Activated gamma-delta T cell (primary cell): ENCODE data around the gene TPSB2.
"Not testable (repeated sequence)": the region's sequence is repeated elsewhere in the genome, so short reads cannot be mapped to it uniquely, and the experiment has no call there.

ENCODE experiments used
- DNase-seq: peaks from one replicate; lab custom pipeline; 2025; lab: John Stamatoyannopoulos, UW

Gene TPSB2

DNA sequence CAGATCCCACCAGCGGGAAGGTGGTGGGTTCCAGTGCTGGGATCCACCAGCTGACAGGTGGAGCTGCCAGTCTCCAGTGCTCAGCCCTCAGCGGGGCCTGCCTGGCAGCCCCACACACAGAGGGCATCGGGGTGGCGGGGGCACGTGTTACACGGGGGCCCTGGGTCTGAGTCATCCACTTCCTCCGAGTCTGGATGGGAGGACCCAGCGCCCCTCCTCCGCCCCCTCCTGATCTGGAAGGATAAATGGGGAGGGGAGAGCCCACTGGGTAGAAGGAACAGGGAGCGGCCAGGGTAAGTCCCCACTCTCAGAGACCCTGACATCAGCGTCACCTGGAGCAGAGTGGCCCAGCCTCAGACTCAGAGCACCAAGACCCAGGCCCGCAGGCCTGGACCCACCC is 10.5 kb upstream of the TPSB2 start, which contains the start of gene TPSAB1:
TPSAB1 (plus strand) TSS at position 270 of the 400 bp plus-strand sequence. CDS start 234 bp downstream, outside the sequence.
- DNase-seq, result not testable (repeated sequence)

DNA sequence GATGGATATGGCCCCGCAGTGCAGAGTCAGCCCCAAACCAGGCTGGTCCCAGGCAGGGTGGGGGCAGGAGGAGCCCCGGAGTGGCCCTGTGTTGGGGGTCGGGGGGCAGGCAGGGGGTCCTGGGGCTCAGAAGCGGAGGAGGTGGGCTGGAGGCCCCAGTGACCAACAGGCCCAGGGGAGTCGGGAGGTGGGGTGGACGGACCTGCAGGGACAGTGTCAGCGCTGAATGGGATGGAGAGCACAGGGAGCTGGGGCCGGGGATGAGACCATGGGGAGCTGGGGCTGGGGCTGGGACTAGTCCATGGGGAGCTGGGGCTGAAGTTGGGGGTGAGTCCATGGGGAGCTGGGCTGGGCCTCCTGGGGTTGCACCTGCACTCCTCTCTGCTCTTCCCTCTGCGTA is 9.6 kb upstream of the TPSB2 start:
- not testable (repeated sequence) for DNase-seq

DNA sequence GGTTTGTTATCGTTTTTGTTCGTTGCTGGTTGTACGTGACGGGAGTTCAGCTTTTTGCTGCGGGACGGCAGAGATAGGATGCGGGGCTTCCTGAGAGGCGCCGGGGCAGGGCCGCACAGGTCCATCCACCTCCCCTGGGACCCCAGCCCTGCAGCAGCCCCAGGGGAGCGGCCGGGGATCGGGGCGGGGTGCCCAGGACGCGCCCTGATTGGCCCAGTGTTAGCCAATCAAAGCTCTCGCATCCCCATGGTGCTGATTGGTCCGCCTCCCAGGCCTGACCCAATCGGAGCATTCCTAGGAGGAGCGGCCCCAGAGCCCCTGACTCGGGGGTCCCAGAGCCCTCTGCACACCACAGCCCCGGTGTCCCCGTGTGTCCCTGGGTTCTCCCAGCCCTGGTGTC is 8.9 kb upstream of the TPSB2 start:
- not testable (repeated sequence) for DNase-seq

DNA sequence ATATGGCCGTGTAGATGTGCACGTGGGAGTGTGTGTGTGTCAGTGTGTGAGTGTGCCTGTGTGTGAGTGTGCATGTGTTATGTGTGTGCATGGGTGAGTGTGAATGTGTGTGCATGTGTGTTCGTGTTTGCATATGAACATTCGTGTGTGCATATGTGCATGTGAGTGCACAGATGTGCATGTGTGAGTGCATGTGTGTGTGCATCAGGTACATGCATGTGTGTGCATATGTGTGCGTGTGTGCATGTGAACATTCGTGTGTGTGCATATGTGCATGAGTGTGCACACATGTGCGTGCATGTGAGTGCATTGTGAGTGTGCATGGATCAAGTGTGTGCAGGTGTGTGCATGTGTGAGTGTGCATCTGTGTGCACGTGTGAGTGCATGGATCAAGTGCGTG is 8.0 kb upstream of the TPSB2 start:
- no peak for DNase-seq

DNA sequence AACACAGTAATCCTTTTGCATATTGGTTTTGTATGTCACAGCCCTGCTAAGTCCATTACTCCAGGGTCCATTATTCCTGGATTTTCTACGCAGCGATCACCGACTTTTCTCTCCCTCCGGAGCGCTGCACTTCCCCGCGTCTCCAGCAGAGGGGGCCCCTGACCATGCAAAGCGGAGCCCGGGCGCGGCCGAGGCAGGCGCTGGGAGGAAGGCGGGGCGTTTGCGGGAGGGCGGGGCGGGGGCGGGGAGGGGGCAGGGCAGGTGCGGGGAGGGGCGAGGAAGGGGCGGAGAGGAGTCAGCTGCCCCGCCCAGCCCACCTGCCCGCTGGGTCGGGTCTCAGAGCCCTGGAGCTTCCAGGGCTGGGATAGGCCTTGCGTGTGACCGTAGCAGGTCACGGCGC is 6.7 kb upstream of the TPSB2 start:
- DNase-seq, result not testable (repeated sequence)

DNA sequence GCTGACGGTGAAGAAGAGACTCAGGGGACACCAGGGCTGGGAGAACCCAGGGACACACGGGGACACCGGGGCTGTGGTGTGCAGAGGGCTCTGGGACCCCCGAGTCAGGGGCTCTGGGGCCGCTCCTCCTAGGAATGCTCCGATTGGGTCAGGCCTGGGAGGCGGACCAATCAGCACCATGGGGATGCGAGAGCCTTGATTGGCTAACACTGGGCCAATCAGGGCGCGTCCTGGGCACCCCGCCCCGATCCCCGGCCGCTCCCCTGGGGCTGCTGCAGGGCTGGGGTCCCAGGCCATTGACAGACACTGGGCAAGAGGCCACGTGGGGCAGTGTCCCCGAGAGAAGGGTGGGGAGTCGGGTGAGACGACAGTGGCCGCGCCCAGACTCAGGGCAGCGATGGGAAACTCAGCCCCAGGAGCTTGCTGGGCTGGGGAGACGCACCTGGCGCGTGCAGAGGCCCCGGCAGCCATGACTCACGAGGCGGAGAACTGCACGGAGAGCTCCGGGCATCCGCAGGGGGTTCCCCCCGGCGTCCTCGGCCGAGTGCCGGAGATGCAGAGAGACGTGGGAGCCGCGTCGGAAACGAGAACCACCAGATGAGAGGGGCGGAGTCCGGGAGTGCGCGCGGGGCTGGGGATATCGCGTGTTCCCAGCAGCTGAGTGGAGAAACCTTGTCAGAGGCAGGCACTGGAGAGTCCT is 2.2 kb upstream of the TPSB2 start:
- not testable (repeated sequence) for DNase-seq

DNA sequence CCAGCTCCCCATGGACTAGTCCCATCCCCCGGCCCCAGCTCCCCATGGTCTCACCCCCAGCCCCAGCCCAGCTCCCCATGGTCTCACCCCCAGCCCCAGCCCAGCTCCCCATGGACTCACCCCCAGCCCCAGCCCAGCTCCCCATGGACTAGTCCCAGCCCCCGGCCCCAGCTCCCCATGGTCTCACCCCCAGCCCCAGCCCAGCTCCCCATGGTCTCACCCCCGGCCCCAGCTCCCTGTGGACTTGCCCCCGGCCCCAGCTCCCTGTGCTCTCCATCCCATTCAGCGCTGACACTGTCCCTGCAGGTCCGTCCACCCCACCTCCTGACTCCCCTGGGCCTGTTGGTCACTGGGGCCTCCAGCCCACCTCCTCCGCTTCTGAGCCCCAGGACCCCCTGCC is 1.3 kb upstream of the TPSB2 start:
- not testable (repeated sequence) for DNase-seq

DNA sequence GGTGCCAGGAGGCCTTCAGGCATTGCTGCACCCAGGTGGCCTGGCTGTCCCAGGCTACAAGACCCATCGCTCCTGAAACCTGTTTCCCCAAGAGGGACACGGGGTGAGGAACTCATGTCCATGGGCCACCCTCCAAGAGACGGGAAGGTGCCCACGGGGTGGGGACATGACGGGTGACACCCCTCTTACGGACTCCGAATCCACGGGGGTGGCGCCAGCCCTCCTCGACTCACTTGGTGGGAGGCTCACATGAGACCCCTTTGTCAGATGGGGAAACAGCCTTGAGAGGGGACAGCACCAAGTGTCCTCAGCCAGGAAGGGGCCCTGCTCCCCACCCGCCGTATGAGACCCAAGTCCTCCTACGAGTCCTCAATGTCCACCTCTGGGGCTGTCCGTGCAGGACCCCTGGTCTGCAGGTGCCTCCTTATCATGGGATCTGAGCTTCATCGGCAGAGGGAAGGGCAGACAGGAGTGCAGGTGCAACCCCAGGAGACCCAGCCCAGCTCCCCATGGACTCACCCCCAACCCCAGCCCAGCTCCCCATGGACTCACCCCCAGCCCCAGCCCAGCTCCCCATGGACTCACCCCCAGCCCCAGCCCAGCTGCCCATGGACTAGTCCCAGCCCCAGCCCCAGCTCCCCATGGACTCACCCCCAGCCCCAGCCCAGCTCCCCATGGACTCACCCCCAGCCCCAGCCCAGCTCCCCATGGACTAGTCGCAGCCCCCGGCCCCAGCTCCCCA is 658 bp upstream of the TPSB2 start:
- not testable (repeated sequence) for DNase-seq

DNA sequence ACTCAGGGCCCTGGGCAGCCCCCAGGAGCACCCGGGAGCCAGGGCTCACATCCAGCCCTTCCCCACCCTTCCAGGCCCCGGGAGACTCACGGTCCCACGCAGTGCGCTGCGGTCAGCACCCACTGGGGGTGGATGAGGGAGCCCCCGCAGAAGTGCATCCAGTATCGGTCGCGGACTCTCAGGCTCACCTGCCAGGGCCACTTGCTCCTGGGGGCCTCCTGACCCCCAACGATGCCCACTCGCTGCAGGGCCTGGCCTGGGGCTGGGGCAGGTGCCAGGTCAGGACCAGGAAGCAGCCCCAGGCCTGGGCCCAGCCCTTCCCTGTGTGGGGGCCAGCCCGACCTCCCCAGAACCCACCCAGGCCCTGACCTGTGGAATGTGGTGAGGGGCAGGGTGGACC is 508 bp downstream of the TPSB2 start:
- not testable (repeated sequence) for DNase-seq

DNA sequence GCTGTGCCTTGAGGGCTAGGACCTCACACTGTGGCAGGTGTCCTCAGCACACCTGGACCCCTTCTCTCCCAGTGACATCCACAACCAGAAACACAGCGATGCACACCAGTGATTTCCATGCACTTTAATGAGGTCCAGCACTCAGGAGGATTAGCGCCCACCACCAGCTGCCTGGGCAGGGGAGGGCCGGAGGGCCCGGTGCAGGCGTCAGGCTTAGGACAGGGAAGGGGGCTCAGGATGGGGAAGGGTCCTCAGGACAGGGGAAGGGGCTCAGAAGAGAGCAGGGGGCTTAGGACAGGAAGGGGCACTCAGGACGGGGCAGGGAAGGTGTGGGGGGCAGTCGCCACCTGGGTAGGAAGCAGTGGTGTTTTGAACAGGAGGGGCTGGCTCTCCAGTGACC is 1.8 kb downstream of the TPSB2 start:
- not testable (repeated sequence) for DNase-seq

DNA sequence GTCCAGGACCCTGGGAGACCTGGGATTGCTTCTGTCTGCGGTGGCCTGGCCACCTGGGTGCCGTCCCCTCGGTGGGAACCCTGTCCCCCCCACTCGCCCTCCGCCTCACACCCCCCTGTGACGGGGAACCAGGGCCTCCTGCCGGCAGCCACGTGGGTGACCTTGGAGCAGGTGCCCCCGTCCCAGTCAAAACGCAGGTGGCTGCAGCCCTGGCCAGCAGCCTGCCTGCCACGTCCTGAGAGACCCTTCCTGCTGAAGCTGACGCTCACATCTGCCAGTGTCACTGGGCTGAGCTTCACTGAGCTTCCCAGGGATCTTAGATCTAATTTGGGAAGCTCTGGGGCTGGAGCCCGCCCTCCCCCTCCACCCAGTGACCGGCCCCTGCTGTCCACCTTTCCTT is 3.3 kb downstream of the TPSB2 start:
- DNase-seq, result not testable (repeated sequence)

DNA sequence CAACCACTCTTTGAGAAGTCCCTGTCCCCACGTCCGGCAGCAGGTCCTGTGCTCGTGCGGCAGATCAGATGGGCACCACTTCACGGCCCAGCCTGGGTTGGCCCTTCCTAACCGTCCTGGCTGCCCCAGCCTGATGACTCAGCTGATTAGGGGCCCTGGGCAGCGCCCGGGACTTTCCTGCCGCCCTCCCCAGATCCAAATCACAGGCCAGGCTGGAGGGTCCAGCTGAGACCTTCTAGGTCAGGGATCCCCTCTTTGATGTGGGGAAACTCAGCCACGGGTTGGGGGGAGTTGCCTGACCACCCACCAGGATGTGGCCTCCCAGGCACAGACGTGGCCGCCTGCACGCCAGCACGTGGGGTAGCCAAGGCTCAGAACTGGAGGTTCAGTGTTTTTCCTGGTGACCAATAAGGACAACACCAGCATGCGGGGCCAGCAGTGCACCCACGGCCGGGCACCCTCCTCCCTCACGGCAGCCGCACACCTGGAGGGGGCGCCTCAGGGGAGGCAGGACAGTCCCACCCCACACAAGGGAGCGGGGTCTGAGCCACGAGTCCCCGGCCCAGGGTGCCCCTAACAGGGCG is 4.2 kb downstream of the TPSB2 start:
- not testable (repeated sequence) for DNase-seq

DNA sequence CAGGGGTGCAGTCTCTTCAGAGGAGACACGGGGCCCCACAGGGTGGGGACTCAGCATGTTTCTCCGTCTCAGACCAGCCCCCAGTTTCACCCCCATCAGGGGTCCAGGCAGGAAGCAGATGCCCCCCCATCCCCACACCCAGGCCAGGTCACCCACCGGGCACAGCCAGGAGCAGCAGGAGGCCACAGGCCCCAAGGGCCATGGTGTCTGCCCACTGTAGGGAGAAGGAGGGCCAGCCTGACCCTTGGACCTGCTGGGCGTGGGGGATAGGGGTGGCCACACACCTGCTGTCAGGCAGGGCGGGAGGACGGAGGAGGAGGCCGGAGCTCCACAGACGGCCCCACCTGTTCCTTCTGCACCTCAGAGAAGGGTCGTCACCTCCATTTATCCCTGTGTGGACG is 4.9 kb downstream of the TPSB2 start, which contains the start of gene TPSG1:
TPSG1 (minus strand) TSS at position 218 of the 401 bp plus-strand sequence; CDS start at position 202, 16 bp downstream.
- no peak for DNase-seq

DNA sequence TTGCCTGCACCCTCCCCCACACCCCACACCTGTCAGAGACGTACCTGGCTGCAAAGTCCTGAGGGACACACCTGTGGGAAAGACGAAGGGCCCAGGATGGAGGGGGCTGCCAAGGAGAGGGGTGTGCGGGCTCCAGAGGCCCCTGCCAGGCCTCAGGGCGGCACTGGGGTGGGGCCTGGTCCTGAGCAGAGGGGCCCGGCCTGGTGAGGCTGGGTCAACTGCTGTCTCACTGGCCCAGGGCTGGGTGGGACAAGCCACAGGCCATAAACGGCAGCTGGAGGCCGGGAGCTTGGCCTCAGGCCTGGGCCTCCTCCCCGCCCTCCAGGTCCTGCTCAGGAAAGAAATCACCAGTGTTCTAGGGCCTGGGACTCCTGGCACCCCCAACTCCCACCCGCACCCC is 5.4 kb downstream of the TPSB2 start:
- DNase-seq, result no peak

DNA sequence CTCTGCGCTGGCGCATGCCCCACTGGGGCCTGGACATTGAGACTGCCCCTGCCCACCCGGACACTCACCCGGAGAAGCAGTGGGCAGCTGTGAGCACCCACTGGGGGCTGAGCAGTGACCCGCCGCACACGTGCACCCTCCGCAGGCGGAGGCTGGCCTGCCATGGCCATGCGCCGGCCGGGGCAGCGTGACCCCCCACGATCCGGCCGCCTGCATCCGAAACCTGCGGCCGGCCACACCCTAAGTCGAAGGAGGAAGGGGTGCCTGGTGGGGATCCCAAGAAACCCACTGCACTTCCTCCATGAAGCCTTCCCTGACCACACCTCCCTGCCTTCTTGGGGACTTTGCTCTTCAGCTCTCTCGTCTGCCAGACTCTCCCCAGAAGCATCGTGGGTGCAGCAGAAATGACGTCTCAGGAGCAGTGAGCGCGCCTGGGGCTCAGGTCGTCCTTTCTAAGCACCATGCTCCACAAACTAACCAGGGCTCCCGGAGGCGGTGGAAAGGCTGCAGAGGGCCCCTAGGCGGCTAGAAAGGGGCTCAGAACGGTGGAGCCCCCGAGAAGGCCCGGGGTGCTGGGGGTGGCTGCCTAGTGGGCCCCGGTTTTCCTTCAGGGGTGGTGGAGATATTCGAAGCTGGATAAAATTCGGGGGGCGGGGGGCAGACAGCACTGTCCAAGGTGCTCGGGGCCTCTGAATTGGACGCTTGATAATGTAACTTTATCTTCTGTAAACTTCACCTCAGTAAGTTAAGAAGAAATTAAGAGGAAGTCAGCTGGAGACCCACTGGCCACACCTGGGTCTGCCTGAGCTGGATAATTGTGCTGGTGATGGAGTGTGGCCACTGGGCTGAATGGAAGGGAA is 6.4 kb downstream of the TPSB2 start:
- DNase-seq, result no peak

DNA sequence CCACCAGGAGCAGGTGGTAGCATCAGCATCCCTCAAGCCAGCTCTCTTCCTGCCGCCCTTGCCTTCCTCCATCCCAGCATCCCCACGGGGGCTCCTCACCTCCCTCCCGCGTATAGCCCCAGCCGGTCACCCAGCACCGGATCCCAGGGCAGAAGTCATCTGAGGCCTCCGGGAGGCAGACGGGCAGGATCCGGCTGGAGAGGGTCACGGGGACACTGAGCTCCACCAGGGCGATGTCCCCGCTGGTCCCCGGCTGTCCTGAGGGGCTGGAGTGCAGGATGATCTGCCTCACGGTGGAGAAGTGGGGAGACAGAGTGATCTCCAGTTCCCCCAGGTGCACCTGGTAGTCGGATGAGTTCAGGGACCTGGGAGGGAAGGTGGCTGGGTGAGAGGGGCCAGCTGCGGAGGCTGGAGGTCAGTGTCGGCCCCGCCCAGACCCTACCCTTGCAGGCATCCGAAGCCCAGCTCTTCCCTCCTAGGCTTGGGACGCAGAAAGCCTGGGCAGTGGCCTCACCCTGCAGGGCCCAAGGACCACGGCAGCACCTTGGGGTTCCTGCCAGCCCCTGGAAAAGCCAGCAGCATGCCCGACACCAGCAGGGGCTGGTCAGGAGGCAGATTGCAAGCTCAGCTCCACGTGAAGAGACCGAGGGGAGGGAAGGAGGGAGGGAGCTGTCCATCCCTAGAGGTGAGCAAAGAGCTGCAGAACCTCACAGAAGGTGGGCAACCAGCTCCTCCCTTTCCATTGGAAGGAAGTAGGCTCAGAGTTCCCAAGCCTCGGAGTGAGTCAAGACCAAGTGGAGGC is 7.2 kb downstream of the TPSB2 start:
- no peak for DNase-seq

DNA sequence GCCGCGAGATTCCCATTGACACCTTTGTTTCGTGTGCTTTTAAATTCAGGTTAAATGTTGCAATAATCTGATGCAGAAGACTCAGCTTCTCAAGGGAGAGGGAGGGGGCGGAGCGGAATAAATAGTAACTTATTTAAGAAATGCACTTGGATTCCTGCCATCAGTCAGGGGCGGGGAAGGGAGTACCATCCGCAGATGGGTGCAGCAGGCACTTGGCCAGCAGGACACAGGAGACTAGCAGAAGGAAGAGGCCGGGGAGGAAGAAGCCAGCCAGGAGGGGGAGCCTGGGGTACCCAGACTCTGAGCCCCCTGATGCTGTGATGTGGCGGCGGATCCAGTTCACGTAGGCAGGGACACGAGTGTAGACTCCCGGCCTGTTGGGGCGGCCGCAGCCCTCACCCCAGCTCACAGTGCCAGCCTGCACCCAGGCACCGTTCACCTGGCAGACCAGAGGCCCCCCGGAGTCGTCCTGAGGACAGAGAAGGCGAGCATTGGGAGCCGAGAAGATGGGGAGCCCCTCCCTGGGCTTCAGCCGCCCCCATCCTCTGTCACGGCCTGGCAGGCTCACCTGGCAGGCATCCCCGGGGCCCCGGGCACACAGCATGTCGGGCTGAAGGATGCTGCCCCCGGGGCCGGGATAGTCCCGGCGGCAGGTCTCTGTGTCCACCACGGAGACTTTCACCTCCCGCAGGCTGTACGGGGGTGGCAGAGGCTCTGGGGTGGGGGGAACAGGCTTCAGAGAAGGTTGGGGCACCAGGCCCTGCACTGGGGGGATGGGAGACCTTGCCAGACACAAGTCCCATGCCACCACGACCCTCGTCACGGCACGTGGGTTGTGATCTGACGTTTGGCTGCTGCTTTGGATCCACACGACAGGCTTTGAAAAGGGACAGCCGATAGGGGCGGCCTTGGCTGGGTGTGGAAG is 8.1 kb downstream of the TPSB2 start:
- DNase-seq, result no peak

DNA sequence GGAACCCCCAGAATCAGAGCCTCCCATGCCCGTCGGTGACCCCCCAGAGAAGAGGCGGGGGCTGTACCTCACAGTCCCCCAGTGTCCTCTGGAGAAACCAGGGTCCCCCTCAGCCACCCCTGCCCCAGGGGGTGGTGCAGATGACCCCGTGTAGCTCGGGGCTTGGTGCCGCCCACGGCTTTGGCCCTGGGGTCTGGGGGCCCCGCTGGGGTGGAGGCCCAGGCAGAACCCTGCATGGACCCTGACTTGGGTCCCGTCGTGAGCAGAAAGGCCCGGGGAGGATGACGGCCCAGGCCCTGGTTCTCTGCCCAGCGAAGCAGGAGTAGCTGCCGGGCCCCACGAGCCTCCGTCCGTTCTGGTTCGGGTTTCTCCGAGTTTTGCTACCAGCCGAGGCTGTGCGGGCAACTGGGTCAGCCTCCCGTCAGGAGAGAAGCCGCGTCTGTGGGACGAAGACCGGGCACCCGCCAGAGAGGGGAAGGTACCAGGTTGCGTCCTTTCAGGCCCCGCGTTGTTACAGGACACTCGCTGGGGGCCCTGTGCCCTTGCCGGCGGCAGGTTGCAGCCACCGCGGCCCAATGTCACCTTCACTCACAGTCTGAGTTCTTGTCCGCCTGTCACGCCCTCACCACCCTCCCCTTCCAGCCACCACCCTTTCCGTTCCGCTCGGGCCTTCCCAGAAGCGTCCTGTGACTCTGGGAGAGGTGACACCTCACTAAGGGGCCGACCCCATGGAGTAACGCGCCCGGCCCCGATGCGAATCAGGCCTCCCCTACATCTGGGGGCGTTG is 8.9 kb downstream of the TPSB2 start:
- DNase-seq, result no peak

DNA sequence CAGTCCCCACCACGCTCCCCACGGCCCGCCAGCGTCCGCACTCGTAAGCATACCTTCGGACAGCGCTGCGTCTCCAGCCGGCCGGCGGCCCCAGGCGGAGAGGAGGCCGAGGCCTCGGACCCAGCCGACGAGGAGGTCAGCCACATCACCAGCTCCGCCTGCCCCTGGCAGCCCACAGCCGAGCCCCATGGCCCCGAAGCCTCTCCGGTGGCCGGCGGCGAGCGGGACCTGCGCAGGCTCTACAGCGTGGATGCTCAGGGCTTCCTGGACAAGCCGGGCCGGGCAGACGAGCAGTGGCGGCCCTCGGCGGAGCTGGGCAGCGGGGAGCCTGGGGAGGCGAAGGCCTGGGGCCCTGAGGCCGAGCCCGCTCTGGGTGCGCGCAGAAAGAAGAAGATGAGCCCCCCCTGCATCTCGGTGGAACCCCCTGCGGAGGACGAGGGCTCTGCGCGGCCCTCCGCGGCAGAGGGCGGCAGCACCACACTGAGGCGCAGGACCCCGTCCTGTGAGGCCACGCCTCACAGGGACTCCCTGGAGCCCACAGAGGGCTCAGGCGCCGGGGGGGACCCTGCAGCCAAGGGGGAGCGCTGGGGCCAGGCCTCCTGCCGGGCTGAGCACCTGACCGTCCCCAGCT is 9.8 kb downstream of the TPSB2 start:
- no peak for DNase-seq
